ENCODE data around the gene CYB5R4.

GRCh38 chr6:83870649-83871048, 11.2 kb downstream of the CYB5R4 start:
- TF ChIP-seq MXI1 (conservative IDR thresholded peaks at IDR 0.05; ENCODE audit: poor library complexity, severe bottlenecking): no peak
- TF ChIP-seq SMC3 (conservative IDR thresholded peaks at IDR 0.05; ENCODE audit: poor library complexity): no peak
- no peak for TF ChIP-seq CTCF (IDR thresholded peaks at IDR 0.05; ENCODE audit: poor library complexity, severe bottlenecking)
- no peak for TF ChIP-seq RAD21 (conservative IDR thresholded peaks at IDR 0.05)
